GM18951 (cell line): Measurements from ENCODE around the gene OXSR1.

Experiments used
- POLR2A ChIP-seq: IDR thresholded peaks from 4 replicates; pipeline ENCODE4 v1.6.1; 2011; ENCODE audit warnings: mild to moderate bottlenecking; ENCODE audit not compliant: insufficient read length, insufficient read depth; ENCODE audit errors: extremely low read depth
- in situ Hi-C: fragments of 300-500 bp; cut with MboI; formaldehyde crosslinking; loops from one replicate; pipeline ENCODE4 v1.12.0; 2022; ENCODE audit warnings: low sequenced_read_pairs, mixed read lengths, inconsistent platforms; ENCODE audit not compliant: unreplicated experiment

The OXSR1 gene

GRCh38 chr3:38121832-38122461 is 43.4 kb upstream of the OXSR1 start:
- in situ Hi-C loops: loop anchor here (10.0 kb wide), 1 partner anchor 343 kb away; no protein-coding TSS in a partner anchor
- TF ChIP-seq POLR2A: no peak

GRCh38 chr3:38122712-38123290 is 42.5 kb upstream of the OXSR1 start:
- in situ Hi-C loops: loop anchor here (10.0 kb wide), 1 partner anchor 342 kb away; no protein-coding TSS in a partner anchor

GRCh38 chr3:38124324-38125122 is 40.8 kb upstream of the OXSR1 start:
- in situ Hi-C loops: loop anchor here (10.0 kb wide), 1 partner anchor 340 kb away; no protein-coding TSS in a partner anchor
- TF ChIP-seq POLR2A: no peak

More at GRCh38 chr3:38122712-38123290, 42.5 kb upstream of the OXSR1 start:
- TF ChIP-seq POLR2A: no peak

GRCh38 chr3:38125305-38126120 is 39.8 kb upstream of the OXSR1 start:
- in situ Hi-C loops: loop anchor here (10.0 kb wide), 1 partner anchor 339 kb away; no protein-coding TSS in a partner anchor
- no peak for TF ChIP-seq POLR2A

GRCh38 chr3:38126121-38126892 is 39.0 kb upstream of the OXSR1 start:
- in situ Hi-C loops: loop anchor here (10.0 kb wide), 1 partner anchor 338 kb away; no protein-coding TSS in a partner anchor
- no peak for TF ChIP-seq POLR2A

GRCh38 chr3:38127611-38128302 is 37.6 kb upstream of the OXSR1 start:
- TF ChIP-seq POLR2A: no peak
- in situ Hi-C loops: loop anchor here (10.0 kb wide), 1 partner anchor 337 kb away; no protein-coding TSS in a partner anchor

- TF ChIP-seq POLR2A: no peak
- in situ Hi-C loops: loop anchor here (10.0 kb wide), 1 partner anchor 337 kb away; no protein-coding TSS in a partner anchor
Observed at GRCh38 chr3:38128303-38128655, 37.1 kb upstream of the OXSR1 start.

GRCh38 chr3:38129058-38129457 is 36.3 kb upstream of the OXSR1 start:
- in situ Hi-C loops: loop anchor here (10.0 kb wide), 1 partner anchor 336 kb away; no protein-coding TSS in a partner anchor

GRCh38 chr3:38130631-38131065 is 34.7 kb upstream of the OXSR1 start:
- in situ Hi-C loops: no loop called here
- TF ChIP-seq POLR2A: no peak

More at GRCh38 chr3:38129058-38129457, 36.3 kb upstream of the OXSR1 start:
- TF ChIP-seq POLR2A: no peak

- TF ChIP-seq POLR2A: no peak
- in situ Hi-C loops: no loop called here
Observed at GRCh38 chr3:38131621-38132369, 33.5 kb upstream of the OXSR1 start.

GRCh38 chr3:38133209-38133556 is 32.2 kb upstream of the OXSR1 start:
- in situ Hi-C loops: no loop called here
- no peak for TF ChIP-seq POLR2A
